COLO668 (cell line): ENCODE results near the gene BCL11B.

Source experiments
- DNase-seq: peaks from one replicate; lab custom pipeline; 2025; ENCODE audit not compliant: unreplicated experiment; lab: John Stamatoyannopoulos, UW

The BCL11B gene

GRCh38 chr14:99141236-99141635, 130.8 kb downstream of the BCL11B start:
- DNase-seq: no peak

DNA sequence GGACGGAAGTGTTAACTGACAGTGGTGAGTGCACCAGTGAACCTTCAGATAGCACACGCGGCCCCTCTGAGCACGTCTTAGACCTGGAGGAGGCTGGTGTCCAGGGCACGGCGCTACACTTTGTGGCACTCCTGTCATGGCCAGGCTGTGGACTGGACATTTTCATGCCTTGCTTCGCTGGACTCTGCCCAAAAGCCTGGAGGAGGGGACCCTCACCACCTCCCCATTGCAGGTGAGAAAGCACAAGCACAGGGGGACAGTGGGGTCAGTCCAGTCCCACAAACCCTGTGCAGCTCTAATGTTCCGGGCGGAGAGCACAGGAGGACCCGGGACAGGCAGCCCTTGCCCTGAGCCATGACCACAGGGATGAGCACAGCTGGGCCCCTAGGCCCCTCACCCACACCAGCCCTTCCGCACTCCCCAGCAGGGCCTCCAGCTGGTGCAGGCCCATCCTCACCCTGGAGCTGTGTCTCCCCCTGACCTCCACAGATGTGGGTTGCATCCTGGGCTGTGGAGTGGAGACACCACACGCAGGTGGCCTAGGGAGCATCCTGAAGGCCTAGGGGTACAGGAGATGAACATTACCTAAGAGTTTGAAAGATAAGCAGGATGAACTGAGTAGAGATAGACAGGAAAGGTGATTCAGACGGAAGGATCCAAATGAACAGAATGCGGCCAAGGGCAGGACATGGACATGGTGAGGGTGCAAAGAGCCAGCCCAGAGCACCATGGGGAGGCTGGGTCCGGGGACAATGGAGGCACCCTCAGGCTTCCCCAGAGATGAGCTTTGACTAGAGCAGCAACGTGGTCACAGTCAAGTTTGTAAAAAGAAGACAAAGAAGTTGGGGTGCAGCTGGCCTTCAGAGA, 132.8 kb downstream of the BCL11B start:
- DNase-seq: no peak

DNA sequence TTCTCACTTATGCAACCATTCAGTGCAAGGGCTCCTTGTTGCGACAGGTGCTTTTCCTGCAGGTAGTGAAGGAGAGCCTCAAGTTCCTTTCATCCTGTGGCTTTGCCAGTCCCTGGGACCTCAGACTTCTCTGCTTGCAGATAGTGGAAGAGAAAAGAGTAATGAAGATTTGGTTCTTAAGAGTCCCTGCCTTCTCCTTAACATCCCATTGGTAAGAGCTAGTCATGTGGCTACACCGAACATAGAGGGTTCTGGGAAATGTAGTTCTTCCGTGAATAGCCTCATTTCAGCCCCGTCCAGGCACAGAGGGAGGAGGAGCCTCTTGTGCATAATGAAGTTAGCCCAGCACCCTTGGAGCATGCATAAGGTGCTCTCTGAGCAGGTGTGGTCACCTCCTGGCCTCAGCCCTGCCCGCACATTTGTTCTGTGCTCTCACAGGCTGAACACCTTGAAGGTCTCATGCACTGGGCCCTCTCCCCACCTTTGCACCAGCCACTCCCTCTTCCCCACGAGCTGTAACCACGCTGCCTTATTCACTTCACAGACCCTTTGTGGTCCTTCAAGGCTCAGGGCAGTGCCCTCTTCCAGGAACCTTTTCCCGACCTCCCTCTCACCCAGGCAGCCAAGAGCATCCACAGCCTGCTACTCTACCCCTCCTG, 134.0 kb downstream of the BCL11B start:
- DNase-seq: no peak

DNA sequence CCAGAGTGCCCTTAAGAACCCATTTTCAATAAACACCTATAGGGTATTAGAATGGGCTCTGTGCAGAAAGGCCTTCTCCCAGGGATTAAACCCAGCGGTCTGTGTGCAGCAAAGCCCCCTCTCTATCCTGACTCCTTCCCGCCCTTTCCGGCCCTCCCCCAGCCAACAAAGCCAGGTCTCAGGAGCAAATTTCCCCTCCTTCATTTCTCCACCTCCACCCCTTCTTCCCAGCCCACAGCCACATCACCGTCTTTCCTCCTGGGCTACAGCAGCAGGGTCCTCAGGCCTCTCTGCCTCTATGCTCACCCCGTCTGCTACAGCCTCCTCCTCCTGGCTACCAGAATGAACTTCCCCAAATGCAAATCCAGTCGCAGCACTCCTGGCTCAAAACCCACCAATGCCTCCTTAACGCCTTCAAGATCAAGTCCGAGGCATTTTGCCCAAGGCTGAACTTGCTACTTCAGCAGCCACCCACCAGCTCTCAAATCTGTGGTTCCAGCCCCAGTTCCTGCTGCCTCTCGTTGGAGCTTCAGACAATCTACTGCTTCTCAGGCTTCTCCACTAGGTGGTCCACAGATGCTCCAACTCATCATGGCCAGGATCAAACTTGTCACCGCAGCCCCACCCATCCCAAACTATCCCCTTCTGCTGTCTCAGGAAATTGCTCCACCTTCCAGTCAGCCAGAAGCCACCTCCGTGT, 134.8 kb downstream of the BCL11B start:
- no peak for DNase-seq

- no peak for DNase-seq
These were observed 135.6 kb downstream of the BCL11B start for GRCh38 chr14:99136401-99136800.

- DNase-seq: no peak
These were observed 136.0 kb downstream of the BCL11B start for GRCh38 chr14:99136047-99136400.

- DNase-seq: no peak
These were observed 137.4 kb downstream of the BCL11B start for GRCh38 chr14:99134516-99135046.

DNA sequence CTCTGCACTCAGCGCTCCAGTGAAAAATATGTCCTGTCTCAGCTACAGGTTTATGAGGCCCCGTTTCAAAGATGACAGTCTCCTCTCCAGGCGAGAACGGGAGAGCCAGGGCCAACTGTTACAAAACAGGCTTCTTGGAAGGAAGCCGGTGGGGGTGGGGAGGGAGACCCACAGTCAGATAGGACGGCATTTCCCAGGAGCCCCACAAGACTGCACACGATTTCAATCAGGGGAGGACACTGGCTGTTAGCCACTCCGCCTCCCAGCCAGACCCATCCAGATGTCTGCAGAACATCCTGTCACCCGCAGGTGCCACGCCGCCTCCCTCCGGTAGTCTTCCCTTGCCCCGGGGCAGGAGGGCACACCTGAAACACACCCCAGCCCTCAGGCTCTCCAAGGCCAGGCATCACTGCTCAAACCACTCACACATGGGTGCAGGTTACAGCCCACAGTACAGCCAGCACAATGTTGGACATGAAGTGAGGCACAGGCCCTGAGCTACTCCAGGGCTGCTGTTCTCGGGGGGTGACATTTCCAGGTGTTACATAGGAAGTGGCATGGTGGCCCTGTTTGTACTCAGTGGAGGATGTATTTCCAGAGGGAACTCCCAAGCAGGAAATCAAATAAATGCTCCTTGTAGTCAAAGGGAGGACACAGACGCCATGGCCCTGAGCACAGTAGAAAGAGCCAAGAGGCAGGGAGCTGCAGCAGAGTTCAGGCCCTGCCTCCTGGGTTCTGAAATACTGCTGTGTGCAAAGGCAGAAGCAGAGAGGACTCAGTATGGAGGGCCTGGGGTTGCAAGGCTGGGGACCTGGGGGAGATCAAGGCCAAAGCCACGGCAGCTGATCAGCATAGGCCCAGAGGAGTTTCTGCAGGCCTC, 138.1 kb downstream of the BCL11B start:
- no peak for DNase-seq

GRCh38 chr14:99132821-99133635, 139.0 kb downstream of the BCL11B start:
- DNase-seq: no peak

DNA sequence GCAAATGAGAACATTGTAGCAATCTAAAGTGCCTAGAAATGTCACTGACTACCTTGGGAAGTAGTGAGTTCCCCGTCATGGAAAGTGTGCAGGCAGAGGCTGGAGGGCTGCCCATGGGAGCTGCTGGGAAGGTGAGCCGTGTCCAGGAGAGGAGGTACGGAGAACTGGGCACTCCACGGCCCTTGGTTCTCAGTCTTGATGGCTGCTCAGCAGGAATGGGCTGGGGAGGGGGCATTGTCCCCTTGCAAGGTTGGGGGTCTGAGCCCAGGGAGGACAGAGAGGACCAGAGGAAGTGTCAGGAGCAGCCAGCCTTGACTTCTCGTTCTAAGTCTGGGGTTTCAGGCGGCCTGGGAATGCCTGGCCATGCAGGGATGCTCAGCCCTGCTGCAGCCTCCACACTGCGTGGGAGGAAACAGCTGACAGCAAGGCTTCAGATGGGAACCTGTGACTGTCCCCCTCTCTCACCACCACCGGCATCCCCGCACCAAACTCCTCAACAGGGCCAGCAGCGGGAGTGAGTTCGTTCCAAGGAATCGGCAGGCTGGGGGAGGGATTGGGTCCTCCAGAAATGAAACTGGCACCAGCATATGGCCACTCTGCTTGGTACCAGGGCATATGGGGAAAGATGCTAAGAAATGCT, 140.2 kb downstream of the BCL11B start:
- no peak for DNase-seq

- no peak for DNase-seq
These were observed 142.0 kb downstream of the BCL11B start for GRCh38 chr14:99129998-99130397.

GRCh38 chr14:99129211-99129696, 142.7 kb downstream of the BCL11B start:
- DNase-seq: no peak

DNA sequence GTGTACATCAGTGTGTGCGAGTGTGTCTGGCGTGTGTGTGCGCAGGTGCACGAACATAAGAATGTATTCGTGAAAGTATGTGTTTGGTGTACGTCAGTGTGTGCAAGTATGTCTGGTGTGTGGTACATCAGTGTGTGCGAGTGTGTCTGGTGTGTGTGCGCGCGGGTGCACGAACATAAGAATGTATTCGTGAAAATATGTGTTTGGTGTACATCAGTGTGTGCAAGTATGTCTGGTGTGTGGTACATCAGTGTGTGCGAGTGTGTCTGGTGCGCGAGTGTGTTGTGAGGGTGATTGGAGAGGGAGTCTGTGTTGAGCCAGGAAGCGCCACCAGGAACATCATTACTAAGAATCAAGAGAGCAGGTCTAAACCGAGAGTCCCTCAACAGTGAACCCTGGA, 143.8 kb downstream of the BCL11B start:
- DNase-seq: no peak

DNA sequence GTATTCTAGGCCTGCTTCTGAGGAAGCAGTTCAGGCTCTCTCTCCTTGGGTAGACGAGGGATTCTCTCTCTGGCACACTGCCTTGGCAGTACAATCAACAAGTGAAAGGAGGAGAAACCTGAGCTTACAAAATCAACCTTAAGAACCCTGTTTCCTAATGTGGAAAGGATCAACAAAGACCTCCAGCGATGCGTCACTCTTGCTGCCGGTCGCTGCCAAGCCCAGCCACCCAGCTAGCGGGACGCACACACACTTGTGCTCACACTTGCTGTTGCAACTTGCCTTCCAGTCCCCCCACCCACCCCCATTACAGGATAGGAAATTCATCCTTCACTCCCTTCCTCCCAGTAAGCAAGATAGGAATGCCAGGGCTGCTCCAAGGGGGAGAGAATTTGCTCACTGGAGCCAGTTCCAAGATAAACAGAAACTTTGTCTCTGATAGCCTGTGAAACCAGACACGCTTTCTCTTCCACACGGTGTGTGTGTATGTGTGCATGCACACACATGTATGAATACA, 144.3 kb downstream of the BCL11B start:
- no peak for DNase-seq

GRCh38 chr14:99125616-99126431, 146.2 kb downstream of the BCL11B start:
- no peak for DNase-seq

- no peak for DNase-seq
These were observed 146.9 kb downstream of the BCL11B start for GRCh38 chr14:99125113-99125512.

- DNase-seq: no peak
These were observed 147.4 kb downstream of the BCL11B start for GRCh38 chr14:99124482-99125105.
